ENCODE measurements around the gene DIAPH2. TPM values are rescaled to one million over a fixed set of nuclear protein-coding genes. Genes with fewer than 3 reads are reported as not detected.
A peak's percentile ranks its signal among the peaks of the same experiment; 100 is the strongest.

The DIAPH2 gene
- total RNA-seq, 2 donors from 2014 or later: 11.6 to 12.7 TPM

DNA sequence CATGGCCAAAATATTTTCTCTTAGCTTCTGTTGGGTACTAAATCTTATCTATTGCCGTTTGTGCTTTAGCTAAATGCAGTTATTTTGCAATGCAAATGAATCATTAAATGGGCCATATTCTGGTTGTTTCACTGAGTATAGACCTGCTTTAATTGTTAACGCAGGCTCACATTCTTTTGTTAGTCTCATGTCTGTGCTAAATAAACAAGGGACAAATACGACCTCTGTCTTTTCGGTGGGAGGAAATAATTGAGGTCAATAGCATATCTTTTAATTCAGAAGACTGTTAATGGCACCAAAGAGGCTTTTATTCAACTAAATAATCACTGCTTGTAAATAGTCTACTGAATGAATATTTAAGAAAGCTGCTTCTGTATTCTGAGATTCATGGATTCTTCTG lies 76.9 kb downstream of the DIAPH2 start:
- no peaks in the 10 kb centered on the region for H3K27me3 ChIP-seq
- no peaks in the 10 kb centered on the region for H3K4me1 ChIP-seq
- no peak for DNase-seq (ENCODE audit: low spot score)
- no peaks in the 10 kb centered on the region for H3K9me3 ChIP-seq
- no peak overlapping the region for H3K4me3 ChIP-seq
- no peak overlapping the region for H3K27ac ChIP-seq
- no peaks in the 10 kb centered on the region for H3K36me3 ChIP-seq
- TF ChIP-seq, protein P1, sequence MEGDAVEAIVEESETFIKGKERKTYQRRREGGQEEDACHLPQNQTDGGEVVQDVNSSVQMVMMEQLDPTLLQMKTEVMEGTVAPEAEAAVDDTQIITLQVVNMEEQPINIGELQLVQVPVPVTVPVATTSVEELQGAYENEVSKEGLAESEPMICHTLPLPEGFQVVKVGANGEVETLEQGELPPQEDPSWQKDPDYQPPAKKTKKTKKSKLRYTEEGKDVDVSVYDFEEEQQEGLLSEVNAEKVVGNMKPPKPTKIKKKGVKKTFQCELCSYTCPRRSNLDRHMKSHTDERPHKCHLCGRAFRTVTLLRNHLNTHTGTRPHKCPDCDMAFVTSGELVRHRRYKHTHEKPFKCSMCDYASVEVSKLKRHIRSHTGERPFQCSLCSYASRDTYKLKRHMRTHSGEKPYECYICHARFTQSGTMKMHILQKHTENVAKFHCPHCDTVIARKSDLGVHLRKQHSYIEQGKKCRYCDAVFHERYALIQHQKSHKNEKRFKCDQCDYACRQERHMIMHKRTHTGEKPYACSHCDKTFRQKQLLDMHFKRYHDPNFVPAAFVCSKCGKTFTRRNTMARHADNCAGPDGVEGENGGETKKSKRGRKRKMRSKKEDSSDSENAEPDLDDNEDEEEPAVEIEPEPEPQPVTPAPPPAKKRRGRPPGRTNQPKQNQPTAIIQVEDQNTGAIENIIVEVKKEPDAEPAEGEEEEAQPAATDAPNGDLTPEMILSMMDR (IDR thresholded peaks at IDR 0.05): no peak

DNA sequence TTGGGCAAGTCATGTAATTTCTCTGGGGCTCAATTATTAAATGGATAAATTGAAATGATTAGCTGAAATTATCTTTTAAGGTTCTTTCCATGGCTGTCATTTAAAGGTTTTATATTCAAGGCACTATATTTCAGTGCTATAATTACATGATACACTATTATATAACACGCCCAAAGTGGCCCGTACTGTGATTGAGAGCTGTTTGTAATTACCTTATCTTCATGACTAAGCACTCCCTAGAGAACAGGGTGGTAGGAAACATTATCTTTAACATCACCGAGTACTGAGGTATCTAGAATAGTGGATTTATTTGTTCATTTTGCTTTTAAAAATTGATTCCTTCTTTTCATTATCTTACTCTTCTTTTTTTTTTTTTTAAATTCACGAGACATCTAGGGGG lies 79.0 kb downstream of the DIAPH2 start:
- Histone ChIP-seq H3K27me3 (no peaks in the 10 kb centered on the region), H3K4me1 (no peaks in the 10 kb centered on the region), H3K27ac (no peak overlapping the region), H3K4me3 (no peak overlapping the region), H3K9me3 (no peaks in the 10 kb centered on the region), H3K36me3 (no peaks in the 10 kb centered on the region)
- TF ChIP-seq, protein P1 (IDR thresholded peaks at IDR 0.05): no peak
- no peak for DNase-seq (ENCODE audit: low spot score)

DNA sequence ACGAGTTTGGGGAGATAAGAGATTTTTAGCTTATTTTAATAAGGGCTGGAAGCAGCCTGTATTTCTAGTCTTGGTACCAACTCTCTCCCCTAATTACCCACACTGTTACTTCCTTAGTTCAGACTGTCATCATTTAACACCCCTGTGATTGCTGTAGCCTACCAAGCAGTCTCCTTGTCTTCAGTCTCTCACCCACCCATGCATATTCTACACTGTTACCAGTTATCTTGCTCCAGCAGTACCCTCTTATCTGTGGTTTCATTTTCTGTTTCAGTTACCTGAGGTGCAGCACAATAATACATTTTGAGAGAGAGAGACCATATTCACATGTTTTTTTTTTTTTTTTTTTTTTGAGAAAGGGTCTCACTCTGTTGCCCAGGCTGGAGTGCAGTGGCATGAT lies 80.2 kb downstream of the DIAPH2 start:
- TF ChIP-seq, protein P1 (IDR thresholded peaks at IDR 0.05): no peak
- no peak overlapping the region for H3K27ac ChIP-seq
- no peak for DNase-seq (ENCODE audit: low spot score)
- no peak overlapping the region for H3K4me3 ChIP-seq
- H3K36me3 ChIP-seq: no peaks in the 10 kb centered on the region
- no peaks in the 10 kb centered on the region for H3K9me3 ChIP-seq
- no peaks in the 10 kb centered on the region for H3K27me3 ChIP-seq
- H3K4me1 ChIP-seq: no peaks in the 10 kb centered on the region

DNA sequence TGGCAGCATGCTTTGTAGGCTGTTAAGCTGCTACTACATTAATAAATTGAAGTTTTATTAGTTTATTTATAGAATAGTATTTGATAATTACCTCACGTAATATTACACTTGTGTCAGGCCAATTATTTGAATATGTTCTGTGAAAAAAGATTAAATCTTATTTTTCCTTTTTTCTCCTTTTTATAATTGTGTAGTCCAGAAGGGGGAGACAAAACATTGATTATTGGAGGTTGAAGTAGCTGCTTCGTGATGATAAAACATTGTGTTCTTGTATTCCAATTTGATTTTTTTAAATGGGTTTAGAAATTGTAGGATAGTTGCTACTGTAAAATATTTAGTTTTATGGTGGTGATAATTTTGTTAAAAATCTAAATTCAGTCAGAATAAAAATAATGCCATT lies 85.7 kb downstream of the DIAPH2 start:
- Histone ChIP-seq H3K36me3 (no peaks in the 10 kb centered on the region), H3K27me3 (no peaks in the 10 kb centered on the region), H3K4me1 (no peaks in the 10 kb centered on the region), H3K27ac (no peak overlapping the region), H3K9me3 (no peaks in the 10 kb centered on the region), H3K4me3 (no peak overlapping the region)
- TF ChIP-seq, protein P1 (IDR thresholded peaks at IDR 0.05): peak in 1 of 2 donors; percentile 55
- DNase-seq (ENCODE audit: low spot score): no peak

DNA sequence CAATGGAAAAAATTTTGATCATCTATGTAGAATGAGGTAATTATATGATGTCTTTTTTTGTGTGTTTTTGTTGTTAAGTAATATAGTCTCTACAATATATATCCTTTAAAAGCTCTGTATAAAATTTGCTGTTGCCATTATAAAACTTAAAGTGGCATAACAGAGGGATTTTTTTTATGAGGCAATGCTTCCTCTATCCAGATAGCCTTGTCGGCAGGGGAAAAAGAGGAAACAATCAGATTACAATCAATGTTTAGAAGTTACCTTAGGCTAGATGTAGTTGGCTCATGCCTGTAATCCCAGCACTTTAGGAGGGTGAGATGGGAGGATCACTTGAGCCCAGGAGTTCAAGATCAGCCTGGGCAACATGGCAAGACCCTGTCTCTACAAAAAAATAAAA lies 86.8 kb downstream of the DIAPH2 start:
- no peak overlapping the region for H3K4me3 ChIP-seq
- H3K9me3 ChIP-seq: no peaks in the 10 kb centered on the region
- no peaks in the 10 kb centered on the region for H3K27me3 ChIP-seq
- DNase-seq (ENCODE audit: low spot score): no peak
- no peak overlapping the region for H3K27ac ChIP-seq
- no peaks in the 10 kb centered on the region for H3K36me3 ChIP-seq
- H3K4me1 ChIP-seq: no peaks in the 10 kb centered on the region
- TF ChIP-seq, protein P1 (IDR thresholded peaks at IDR 0.05): no peak

DNA sequence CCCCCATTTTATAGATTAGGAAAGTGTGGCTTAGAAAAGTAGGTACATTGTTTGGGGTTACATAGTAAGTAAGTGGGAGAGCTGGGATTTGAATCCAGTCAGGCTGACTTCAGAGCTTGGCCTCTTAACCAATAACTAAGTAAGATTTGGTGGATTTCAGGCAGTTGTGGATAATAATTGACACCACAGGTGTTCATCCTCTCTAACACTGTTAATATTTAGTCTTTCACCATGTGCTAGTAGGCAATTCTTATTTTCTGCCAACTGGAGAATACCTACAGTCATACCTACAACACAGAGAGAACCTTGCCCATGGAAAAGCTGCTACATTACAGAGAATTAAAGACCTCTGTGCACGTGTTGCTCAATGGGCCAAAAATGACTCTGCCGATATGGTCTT lies 89.5 kb downstream of the DIAPH2 start:
- H3K4me3 ChIP-seq: no peak overlapping the region
- H3K36me3 ChIP-seq: no peaks in the 10 kb centered on the region

More for the DNA sequence above, 89.5 kb downstream of the DIAPH2 start:
- Histone ChIP-seq H3K27me3 (no peaks in the 10 kb centered on the region), H3K9me3 (no peaks in the 10 kb centered on the region), H3K27ac (no peak overlapping the region), H3K4me1 (no peaks in the 10 kb centered on the region)
- no peak for DNase-seq (ENCODE audit: low spot score)
- TF ChIP-seq, protein P1 (IDR thresholded peaks at IDR 0.05): no peak
